ENCODE measurements around the gene CYSRT1.

Gene CYSRT1

DNA sequence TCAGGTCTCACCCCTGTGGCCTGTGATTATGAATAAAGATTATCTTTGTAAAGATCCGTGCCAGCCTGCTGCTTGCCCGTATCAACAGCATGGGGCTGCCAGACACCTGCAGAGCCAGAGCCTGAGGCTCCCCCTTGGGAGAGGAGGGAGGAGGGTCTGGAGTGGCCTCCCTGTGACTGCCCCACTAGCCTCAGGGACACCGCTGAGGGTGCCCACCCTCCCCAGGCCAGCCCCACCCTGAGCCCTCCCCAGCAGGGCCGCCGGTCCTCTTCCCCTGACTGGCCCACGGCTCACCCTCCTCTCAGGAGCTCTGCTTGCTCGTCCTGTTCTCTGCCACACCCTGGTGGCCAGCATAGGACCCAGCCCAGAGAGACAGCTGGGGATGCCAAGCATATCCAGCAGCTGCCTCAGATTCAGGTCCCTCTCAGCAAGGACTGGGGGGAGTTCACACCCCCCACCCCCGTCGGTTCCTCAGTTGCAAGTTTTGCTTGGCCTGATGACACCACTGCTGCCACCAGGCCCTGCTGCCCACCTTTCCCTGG lies 34.6 kb upstream of the CYSRT1 start:
- DNase-seq: no peak

DNA sequence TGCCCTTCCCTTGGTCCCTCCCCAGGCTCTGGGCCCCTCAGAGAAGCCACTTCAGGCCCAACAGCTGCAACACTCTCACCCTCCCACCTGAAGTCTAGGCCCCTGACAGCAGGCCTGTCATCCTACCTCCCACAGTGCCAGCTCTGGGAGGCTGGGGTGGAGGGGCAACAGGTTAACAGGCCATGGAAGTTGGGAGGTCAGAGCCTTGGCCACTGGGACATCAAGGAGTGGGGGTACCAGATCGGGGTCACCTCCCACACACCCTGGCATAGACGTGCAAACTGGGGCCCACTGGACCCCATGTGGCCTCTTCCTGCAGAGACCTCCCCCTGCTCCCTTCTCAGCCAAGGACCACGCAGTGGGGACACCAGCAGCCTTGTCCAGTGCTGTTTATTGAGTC lies 33.7 kb upstream of the CYSRT1 start:
- DNase-seq: no peak

DNA sequence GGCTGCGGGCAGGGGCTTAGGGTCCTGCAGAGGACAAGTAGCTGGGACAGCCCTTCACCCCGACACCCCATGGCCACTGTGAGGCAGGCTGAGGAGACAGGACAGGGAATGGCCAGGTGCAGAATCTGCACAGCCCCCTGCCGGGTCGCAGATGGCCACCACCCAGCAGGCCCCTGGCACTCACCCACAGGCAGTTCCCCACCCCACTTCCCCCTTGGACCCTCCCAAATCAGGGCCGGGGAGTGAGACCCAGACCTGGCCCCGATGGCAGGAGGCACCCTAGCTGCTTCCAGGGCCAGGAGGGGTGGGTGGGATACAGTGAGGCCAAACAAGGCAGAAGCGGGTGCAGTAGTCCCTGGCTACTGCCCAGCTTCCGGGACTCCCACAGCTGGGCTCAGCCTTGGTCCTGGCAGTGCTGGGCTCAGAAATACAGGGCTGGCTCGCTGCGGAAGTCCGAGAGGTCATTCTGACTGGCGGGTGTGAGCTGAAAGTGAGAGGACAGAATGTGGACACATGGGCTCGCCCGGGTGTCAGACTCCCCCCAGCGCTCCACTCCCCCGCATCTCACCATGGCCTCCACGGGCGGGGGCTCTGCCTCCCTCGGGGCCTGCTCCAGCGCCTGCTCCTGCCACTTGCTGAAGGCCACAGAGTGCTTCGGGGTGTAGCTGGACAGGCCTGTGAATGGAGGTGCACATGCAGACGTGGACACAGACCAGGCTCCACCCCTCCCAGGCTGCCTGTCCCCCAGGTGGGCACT lies 33.1 kb upstream of the CYSRT1 start:
- no peak for DNase-seq

DNA sequence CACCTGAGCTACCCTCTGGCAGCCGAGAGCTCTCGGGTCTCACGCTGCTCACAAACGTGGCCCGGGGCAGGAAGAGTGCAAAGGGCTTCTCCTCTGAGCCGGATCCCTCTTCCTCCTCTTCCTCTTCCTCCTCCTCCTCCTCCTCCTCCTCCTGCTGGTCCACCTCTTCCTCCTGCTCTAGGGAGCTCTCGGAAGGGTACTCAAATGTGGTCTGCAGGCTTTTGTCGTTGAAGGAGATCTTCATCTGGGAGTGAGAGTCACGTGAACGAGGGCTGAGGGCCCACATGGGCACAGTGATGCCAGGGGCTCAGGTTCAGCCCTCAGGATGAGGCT lies 32.6 kb upstream of the CYSRT1 start:
- DNase-seq: no peak

DNA sequence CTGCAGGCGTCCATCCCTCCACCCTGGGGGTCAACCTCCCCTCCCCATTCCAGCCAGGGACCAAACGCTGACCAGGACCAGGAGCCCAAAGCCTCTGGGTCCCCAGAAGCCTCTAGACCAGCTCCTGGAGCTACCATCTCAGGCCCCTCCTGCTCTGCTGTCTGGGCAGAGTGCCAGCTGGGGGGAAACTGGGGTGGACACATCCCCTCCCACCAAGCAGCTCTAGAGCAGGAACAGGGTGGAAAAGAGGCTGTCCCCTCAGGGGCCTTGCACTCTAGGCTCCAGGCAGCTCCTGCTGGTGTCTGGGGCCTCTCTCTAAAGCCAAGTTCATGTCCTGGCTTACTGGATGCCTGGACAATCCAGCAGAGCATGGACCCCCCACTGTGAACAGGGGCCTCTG lies 32.1 kb upstream of the CYSRT1 start:
- DNase-seq: no peak

DNA sequence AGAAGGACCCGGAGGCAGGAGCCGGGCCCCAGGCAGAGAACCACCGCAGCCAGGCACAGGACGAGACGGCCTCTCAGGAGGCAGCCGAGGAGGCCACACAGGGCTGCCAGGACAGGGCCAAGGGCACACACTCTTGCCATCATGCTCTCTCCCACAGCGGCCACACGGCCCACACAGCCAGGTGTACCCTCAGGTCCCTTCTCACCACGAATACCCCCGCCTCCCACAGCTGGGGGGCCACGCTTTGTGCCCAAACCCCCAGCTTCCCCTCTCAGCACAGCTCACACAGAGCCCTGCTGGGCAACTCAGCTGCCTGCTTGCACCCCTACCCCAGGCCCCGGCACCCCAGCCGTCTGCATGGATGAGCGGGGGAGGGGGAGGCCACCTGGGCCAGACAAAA lies 31.2 kb upstream of the CYSRT1 start:
- DNase-seq: no peak

DNA sequence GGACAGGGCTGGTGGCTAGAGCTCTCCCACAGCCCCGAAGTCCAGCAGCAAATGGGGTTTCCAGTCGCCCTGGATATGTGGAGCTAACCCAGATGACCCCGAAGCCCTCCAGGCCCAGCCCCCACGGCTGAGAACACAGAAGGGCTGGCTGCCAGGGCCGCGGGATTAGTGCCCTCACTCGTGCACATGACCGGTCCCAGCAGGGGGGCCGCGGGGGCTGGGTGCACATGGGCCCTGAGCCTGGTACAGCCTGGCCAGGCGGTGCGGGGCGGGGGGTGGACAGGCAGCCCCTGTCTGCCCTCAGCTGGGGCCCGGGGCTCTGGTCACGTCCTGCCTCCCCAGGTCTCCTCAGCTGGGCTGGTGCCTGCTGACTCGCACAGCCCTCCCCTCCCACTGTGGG lies 30.6 kb upstream of the CYSRT1 start:
- DNase-seq: no peak

DNA sequence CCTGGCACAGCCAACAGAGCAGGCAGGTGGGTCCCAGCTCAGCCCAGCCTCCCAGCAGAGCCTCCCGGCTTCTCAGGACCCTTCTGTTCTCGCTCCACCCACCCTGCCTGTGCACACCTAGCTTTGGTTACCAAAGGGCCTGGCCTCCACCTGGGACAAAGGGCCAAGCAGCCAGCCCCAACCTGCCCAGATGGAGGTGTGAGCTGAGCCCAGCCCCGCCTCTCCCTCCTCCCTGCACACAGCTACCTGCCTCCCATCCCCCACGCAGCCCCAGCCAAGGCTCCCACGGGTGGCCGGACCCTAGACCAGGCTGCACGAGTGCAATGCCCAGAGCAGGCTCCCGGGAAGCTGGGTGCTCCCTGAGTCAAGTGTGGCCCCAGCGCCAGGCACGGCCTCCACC lies 30.1 kb upstream of the CYSRT1 start:
- DNase-seq: no peak

DNA sequence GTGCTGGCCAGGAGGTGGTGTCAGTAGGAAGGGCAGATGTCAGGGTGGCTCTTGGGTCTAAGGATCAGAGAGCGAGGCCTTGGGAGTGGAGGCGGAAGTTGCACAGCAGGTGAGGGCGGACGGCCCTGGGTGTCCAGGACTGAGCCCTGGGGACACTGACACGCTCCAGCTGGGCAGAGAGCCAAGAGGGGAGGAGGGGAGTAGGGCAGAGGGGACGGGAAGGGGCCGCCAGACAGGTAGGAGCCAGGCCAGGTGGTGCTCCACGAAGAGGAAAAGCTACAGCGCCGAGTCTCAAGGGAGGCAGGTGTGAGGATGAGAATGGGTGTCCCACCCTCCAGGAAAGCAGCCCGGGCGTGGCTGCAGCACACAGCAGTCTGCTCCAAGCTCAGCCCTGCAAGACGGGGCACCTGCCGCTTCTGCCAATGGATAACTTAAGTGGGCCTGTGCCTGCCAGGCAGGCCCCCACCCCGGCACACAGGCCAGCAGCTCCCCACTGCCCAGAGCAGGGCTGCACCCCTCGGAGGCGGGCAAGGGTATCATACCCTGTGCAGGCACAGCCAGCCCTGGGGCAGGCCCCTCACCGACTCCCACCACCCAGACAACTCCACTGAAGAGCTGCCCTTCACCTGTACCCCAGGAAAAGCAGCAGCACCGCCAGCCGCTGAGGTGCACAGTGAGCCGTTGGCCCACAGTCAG lies 29.3 kb upstream of the CYSRT1 start:
- no peak for DNase-seq

DNA sequence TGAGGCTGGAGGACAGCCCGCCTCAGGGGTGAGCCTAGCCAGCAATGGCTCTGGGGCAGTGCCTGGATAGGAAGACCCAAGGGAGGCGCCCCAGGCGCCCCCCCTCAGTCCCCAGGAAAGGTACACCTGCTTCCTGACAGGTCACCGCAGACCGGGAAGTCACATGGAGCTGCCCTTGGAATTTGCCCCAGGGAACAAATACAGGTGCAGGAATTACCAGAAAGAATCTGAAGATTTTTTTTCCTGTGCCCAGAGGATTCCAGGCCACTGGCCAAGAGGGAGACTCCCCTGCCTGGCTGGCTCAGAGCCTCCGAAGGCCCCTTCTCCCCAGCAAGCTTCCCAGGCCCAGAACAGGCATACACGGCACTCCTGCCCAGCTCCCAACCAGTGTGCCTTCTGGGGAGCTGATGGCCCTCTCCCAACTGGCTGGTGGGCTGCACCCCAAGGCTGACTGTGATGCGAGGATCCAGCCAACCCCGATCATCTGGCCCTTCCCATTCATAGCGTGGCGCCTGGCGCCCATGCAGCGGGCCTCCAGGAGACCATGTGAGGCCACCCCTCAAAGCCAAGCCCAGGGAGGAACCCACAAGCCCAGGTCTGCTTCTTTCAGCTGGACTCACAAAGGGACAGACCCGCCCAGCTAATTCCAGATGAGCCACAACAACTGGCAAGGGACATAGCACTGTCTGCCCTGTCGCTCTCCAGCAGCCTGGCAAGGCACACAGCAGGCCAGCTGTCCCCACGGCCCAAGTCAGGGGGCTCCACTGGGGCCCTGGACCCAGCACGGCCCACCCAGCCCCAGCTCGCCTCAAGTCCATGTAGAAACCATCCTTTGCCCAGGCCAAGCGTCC lies 26.7 kb upstream of the CYSRT1 start:
- DNase-seq: no peak

DNA sequence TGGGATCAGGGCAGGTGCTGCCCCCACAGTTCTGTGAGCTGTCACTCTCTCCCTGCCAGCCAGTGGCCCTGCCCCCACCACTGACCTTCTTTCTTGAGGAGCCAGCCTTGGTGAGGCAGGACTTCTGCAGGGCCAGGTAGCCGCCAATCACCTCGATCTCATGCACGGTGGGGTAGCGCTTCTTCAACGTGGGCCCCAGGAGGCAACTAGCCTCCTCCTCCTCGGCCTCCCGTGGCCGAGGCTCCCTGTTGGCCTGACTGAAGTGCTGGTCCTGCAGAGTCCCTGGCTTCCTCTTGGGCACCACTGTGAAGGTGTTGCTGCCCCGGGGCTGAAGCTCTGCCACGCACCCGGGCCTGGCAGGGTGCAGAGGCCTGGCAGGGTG lies 26.1 kb upstream of the CYSRT1 start:
- DNase-seq: no peak

DNA sequence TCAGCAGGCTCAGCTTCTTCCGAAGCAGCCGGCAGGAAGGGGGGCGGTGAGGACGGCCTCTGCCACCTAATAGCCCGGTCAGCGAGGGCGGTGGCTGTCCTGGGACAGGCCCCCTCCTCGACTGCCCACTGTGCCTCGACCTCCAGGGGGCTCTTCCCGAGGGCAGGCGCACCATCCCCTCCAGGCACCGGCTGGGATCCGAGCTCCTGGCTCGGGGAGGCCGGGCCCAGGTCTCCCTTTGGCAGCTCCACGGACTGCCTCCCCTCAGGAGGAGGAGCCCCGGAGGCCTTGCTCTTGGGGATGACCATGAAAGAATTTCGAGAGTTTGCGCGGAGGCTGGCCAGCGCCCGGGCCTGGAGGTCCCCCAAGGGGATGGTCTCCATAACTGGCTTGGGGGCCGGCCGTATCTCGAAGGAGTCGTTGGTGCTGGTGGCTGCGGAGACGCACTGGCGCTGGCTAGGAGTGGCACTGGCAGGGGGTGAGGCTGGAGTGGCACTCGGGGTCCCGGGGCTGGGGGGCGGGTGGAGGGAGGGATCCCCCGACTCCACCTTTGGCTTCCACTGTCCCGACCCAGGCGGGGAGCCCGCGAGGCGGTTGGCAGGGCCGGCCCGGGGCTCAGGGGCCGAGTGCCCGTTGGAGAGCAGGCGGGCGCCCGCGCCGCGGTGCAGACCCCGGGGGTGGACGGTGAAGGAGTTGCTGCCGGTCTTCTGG lies 25.4 kb upstream of the CYSRT1 start:
- no peak for DNase-seq

DNA sequence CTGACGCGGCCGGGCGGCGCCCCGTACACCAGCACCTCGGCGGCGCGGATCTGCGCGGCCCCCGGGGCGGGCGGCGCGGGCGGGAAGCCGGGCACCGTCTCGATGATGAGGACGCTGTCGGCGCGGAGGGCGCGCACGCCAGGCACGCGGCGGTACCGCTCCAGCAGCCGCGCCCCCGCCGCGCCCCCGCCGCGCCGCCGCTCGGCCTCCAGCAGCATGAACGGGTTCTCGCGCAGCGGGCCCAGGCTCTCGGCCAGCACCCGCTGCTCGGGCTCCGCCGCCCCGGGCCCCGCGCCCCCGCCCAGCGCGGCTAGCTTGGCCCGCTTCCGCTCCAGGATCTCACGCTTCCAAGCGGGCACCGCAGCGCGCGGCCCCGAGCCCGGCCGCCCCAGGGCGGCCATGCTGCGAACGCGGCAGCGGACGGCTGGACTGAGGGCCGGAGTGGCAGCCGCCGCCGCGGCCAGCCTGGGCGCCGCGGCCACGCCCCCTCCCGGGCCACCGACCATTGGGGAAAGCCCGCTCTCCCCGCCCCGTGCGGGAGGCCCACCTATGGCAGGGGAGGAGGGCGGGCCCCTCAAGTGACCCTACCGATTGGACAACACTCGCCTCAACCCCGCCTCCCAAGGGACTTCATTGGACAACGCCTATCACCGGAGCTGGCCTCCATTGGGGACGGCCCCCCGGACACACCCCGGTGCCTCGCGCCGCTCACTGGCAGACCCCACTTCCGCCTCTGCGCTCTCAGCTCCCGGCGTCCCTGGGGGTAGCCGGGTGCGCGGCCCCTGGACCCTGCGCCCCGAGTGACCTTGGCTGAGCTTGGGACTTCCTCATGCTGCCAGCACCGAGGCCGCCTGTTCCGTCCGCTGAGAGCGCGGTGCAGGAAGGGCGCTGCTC lies 24.4 kb upstream of the CYSRT1 start, which contains the start of gene TPRN:
TSS of gene TPRN (minus strand) at position 431 of the 894 bp plus-strand sequence. CDS start at position 401, 30 bp downstream.
- DNase-seq: peak; percentile 99

DNA sequence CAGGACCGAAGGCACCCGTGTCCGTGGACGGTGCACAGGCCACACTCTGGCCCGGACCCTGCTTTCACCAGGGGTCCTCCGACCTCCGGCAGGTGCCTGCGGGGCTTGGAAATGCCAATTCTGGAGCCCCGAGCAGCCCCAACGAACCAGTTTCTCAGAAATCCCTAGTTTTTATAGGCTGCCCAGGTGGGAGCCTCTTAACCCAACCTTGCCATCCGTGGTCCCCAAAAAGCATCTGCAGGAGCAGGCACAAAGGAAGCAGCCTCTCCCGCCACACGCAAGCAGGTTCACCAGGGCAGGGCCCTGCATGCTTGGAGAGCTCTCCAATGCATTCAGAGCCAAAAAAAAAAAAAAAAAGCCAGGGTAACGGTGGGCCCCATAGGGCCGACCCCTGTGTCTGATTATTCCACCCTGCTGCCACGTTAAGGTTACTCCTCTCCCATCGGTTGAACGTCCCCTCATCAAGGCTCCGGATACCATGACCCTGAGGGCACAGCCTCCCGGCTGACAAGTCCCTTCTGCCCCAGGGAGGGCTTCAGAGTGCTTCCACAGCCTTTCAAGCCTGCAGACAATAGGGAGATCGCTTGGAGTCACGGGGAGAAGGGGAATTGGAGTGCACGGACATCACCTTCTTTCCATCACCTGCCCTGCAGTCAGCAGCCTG lies 23.6 kb upstream of the CYSRT1 start:
- DNase-seq: no peak

DNA sequence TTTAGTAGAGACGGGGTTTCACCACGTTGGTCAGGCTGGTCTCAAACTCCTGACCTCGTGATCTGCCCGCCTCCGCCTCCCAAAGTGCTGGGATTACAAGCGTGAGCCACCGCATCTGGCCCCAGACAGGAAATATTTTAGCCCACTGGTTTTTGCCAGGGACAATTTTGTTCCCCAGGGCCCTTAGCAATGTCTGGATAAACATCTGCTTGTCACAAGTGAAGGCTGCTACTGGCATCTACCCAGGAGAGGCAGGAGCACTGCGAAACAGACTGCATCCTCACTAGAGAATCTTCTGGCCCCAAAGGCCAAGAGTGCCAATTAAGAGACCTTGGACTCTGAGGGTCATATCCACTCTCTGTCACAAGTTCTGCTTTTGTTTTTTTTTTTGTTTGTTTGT lies 22.0 kb upstream of the CYSRT1 start:
- DNase-seq: no peak

DNA sequence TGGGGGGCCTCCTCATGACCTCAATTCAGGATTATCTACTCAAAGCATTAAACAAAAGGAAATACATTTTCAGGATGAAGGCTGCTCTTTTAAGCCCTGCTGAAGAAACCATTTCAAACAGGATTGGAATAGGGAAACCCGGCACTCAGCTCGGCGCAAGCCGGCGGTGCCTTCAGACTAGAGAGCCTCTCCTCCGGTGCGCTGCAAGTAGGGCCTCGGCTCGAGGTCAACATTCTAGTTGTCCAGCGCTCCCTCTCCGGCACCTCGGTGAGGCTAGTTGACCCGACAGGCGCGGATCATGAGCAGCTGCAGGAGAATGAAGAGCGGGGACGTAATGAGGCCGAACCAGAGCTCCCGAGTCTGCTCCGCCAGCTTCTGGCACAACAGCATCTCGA lies 20.2 kb upstream of the CYSRT1 start:
- no peak for DNase-seq

DNA sequence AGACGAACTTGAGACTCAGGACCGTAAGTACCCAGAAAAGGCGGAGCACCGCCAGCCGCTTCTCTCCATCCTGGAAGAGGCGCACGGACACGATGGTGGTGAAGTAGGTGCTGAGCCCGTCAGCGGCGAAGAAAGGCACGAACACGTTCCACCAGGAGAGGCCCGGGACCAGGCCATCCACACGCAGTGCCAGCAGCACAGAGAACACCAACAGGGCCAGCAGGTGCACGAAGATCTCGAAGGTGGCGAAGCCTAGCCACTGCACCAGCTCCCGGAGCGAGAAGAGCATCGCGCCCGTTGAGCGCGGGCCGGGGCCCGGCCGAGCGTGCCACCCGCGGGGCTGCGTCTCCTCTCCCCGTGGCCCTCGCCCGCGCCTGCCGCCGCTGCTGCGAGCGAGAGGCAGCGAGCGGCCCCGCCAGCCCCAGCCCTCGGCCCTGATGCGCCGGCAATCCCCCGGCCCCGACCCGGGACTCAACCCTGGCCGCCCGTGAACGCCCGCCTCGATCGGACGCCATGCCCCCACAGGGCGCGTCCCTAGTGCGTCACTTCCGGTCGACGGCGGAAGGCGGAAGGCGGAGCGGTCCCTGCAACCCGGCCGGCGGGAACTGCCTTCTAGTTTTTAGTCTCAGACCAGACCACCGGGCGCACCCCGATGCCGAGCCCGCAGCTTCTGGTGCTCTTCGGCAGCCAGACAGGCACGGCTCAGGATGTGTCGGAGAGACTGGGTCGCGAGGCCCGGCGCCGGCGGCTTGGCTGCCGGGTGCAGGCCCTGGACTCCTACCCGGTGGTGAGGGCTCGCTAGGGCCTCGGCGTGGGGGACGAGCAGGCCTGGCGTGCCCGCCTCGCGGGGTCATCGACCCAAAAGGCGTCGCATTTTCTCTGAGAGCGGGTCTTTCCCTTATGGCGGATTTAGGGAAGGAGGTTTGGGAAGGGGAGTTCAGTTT lies 19.6 kb upstream of the CYSRT1 start, which contains the start of the genes NDOR1 and TMEM203:
TSS of gene NDOR1 (plus strand) at position 575 of the 944 bp plus-strand sequence. CDS start at position 653, 78 bp downstream.
TSS of gene TMEM203 (minus strand) at position 523 of the 944 bp plus-strand sequence. CDS start at position 289, 234 bp downstream.
- peak; percentile 95 for DNase-seq

DNA sequence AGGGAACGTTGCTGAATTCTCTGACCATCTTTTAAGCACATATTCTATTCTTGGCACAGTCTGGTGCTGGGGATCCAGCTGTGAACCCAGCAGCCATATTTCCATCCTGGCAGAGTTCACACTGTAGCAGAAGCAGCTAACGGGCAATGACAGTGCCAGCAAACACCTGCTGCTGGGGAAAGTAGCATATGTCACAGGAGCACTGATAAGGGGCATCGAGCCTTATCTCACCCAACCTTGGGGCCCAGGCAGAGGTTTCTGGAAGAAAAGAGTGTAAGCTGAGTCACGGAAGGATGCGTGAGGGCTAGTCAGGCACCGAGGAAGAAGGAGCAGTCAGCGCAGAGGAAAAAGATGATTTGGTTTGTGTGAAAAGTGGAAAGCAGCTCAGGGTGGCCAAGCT lies 18.4 kb upstream of the CYSRT1 start:
- no peak for DNase-seq

DNA sequence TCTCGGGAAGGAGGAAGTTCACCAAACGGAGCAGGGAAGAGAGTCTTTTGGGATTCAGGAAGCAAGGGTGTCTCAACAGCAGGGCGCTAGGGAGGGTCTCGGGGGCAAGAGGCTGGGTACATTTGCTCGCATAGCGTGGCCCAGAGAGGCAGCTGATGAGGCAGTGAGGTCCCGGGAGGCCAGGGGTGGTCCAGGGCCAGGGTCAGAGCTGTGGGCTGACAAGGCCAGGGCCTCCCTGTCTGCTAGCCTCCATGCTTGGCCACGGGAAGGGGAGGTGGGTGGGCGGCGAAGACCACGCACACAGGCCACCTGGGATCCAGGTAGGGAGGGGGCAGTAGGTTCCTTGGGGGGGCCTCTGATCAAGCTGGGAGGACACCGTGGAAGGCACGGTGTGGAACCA lies 13.4 kb upstream of the CYSRT1 start:
- no peak for DNase-seq

DNA sequence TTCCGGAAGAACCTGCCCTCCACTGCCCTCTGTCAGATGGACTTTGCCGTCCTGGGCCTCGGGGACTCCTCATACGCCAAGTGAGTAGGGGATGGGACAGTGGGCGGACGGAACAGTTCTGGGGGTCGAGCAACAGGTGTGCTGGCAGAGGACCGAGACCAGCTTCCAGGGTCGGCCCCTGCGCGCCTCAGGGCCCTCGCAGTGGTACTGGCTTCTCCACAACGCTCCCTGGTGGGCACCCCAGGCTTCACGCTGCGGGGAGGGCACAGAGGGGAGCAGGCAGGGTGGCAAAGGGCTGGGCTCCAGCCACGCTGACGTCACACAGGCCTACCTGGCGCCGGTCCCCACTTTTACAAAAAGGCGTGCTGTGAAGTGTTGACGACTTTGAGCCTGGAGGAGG lies 12.5 kb upstream of the CYSRT1 start:
- DNase-seq: no peak
